SIG-M5 treated with dmso at 0.1 percent for 504 hours (cell line): ENCODE data around the gene COPS6.

Source experiments
- DNase-seq: peaks from one replicate; lab custom pipeline; 2025; ENCODE audit not compliant: unreplicated experiment; lab: John Stamatoyannopoulos, UW

The COPS6 gene

GRCh38 chr7:100101016-100101862, 12.5 kb downstream of the COPS6 start, which contains the start of the genes AP4M1 and MCM7:
TSS of gene AP4M1 (plus strand) at chr7:100101643. CDS start at chr7:100101715, 72 bp downstream.
TSS of gene MCM7 (minus strand) at chr7:100101397. CDS start at chr7:100101294, 103 bp downstream.
- DNase-seq, result peak; percentile 99

GRCh38 chr7:100102950-100103840, 14.4 kb downstream of the COPS6 start:
- no peak for DNase-seq

GRCh38 chr7:100105534-100105933, 16.8 kb downstream of the COPS6 start:
- no peak for DNase-seq

GRCh38 chr7:100106633-100107032, 17.9 kb downstream of the COPS6 start:
- DNase-seq, result no peak

GRCh38 chr7:100107125-100107737, 18.5 kb downstream of the COPS6 start:
- DNase-seq, result no peak

GRCh38 chr7:100107890-100108289, 19.1 kb downstream of the COPS6 start:
- no peak for DNase-seq

GRCh38 chr7:100109521-100110163, 20.9 kb downstream of the COPS6 start:
- DNase-seq, result no peak

GRCh38 chr7:100111156-100111555, 22.4 kb downstream of the COPS6 start:
- DNase-seq, result no peak

- no peak for DNase-seq
These were observed 23.1 kb downstream of the COPS6 start for GRCh38 chr7:100111914-100112313.

- DNase-seq, result no peak
These were observed 26.3 kb downstream of the COPS6 start for GRCh38 chr7:100115026-100115425.

- peak; percentile 53 for DNase-seq
These were observed 29.8 kb downstream of the COPS6 start for GRCh38 chr7:100118388-100119071.

- DNase-seq, result peak; percentile 93
These were observed 30.6 kb downstream of the COPS6 start, which contains the start of the genes CNPY4 and TAF6 for GRCh38 chr7:100119072-100119969. TSS of gene CNPY4 (plus strand) at chr7:100119634. CDS start at chr7:100119745, 111 bp downstream. TSS of gene TAF6 (minus strand) at chr7:100119358. CDS start at chr7:100114209, 5,149 bp downstream.

GRCh38 chr7:100119970-100120732, 31.4 kb downstream of the COPS6 start:
- DNase-seq, result peak; percentile 65

GRCh38 chr7:100120733-100121036, 31.9 kb downstream of the COPS6 start:
- no peak for DNase-seq

- no peak for DNase-seq
These were observed 33.3 kb downstream of the COPS6 start for GRCh38 chr7:100122067-100122466.

GRCh38 chr7:100122568-100122967, 33.8 kb downstream of the COPS6 start:
- DNase-seq, result no peak

GRCh38 chr7:100124301-100125230, 35.8 kb downstream of the COPS6 start:
- DNase-seq, result no peak
